ENCODE results near the gene IRF2BP2. TPM values are rescaled to one million over a fixed set of nuclear protein-coding genes. Genes with fewer than 3 reads are reported as not detected.
A peak's percentile ranks its signal among the peaks of the same experiment; 100 is the strongest.

Gene IRF2BP2
- total RNA-seq, 2 donors from 2014 or later = 157 to 164 TPM

DNA sequence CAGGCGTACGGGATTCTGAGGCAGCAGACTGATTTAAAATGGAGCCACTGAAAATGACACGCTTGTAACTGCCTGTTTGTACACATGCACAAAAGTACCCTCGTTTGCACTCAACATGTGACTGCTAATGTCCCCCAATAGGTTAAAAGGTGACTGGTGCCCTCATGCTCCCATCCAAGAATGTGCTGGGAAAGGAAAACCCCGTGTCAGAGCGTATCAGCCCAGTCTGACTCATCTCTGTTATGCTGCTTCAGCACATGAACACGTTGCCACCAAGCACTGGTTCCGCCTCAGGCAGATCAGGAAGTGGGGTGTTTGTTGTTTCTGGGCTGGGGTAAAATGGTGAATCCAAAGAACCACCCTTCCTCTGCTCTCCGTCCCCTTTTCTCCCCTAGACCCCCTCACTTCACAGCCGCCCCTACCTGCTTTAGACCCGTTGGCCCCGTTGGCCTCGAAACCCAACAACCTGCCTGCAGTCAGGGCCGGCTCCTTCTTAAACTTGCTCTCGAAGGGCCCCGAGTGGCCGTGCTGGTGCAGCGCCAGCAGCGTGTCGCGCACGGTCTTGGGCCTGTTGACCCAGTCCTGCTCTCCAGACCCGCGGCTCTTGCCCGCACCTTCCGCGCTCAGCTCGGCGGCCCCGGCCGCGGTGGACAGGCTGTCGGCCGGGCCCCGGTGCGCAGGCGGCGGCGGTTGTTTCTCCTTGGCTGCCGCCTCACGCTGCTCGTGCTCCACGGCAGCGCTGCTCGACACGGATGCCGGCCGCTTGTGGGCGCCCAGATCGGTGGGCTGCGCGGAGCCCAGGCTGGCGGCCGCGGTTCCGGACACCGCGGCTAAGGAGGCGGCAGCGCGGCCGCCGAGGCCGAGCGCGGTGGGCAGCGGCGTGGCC lies 1.7 kb downstream of the IRF2BP2 start:
- intact Hi-C loops (cut with DNase I) = loop anchor here (5.0 kb wide), 1 partner anchor 474 kb away; no protein-coding TSS in a partner anchor
- H3K4me1 ChIP-seq = peaks cover 5% of the 10 kb centered on the region
- H3K36me3 ChIP-seq = no peaks in the 10 kb centered on the region
- no peaks in the 10 kb centered on the region for H3K27me3 ChIP-seq
- H3K9ac ChIP-seq (ENCODE audit: low read depth in 2 of 2, low read length in 2 of 2) = peak overlapping the region; percentile 99 to 100
- H3K4me3 ChIP-seq = peak overlapping the region; percentile 85
- DNase-seq = peak; percentile 83
- TF ChIP-seq, protein P1, sequence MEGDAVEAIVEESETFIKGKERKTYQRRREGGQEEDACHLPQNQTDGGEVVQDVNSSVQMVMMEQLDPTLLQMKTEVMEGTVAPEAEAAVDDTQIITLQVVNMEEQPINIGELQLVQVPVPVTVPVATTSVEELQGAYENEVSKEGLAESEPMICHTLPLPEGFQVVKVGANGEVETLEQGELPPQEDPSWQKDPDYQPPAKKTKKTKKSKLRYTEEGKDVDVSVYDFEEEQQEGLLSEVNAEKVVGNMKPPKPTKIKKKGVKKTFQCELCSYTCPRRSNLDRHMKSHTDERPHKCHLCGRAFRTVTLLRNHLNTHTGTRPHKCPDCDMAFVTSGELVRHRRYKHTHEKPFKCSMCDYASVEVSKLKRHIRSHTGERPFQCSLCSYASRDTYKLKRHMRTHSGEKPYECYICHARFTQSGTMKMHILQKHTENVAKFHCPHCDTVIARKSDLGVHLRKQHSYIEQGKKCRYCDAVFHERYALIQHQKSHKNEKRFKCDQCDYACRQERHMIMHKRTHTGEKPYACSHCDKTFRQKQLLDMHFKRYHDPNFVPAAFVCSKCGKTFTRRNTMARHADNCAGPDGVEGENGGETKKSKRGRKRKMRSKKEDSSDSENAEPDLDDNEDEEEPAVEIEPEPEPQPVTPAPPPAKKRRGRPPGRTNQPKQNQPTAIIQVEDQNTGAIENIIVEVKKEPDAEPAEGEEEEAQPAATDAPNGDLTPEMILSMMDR (IDR thresholded peaks at IDR 0.05) = no peak
- no peaks in the 10 kb centered on the region for H3K9me3 ChIP-seq
- peak overlapping the region; percentile 99 for H3K27ac ChIP-seq

DNA sequence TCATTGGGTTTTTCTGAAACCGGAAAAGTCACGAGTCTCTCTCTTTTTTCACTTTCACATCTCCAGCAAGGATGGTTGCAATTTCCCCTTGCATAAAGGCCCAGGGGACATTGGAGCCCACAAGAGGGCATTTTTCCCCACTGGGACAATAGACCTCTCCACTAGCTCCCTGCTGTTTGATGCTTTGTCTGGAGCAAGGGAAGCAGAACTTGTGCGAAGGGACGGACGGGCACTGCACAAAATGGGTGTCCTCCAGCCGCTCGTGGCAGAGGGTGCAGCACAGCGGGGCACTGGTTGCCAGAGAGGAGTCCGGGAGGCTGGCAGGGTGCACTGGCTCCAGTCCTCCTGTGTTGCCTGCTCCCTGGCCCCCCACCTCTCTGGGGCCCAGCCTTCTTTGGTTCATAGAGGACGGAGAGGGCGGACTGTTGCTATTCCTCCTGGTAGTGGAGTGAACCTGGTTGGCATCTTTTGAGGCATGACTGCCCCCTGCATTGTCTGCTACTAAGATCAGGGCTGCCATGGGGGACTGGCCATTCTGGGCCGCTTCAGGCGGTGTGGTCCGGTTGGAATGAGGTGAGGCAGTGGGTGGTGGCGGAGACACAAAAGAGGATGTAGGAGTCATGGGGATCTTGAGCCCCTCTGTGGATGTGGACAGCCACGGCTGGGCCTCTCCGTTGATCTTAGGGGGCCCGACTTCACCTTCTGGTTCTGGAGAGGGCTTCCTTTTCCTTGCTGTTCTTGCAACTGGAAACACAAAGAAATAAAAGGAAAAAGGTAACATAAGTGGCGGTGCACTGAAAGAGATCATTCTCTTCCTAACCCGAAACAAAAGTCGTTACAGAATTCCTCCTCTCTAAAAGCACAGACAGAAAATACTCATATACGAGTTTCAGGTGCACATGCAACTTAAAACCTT lies 2.6 kb downstream of the IRF2BP2 start:
- Histone ChIP-seq H3K36me3 (no peaks in the 10 kb centered on the region), H3K27ac (peak overlapping the region; percentile 99), H3K9ac (ENCODE audit: low read depth in 2 of 2, low read length in 2 of 2) (peak overlapping the region; percentile 99 to 100), H3K4me1 (peaks cover 9% of the 10 kb centered on the region), H3K4me3 (peak overlapping the region; percentile 85), H3K9me3 (no peaks in the 10 kb centered on the region), H3K27me3 (no peaks in the 10 kb centered on the region)
- intact Hi-C loops (cut with DNase I) = loop anchor here (5.0 kb wide), 1 partner anchor 475 kb away; no protein-coding TSS in a partner anchor
- no peak for DNase-seq
- TF ChIP-seq, protein P1 (IDR thresholded peaks at IDR 0.05) = no peak

DNA sequence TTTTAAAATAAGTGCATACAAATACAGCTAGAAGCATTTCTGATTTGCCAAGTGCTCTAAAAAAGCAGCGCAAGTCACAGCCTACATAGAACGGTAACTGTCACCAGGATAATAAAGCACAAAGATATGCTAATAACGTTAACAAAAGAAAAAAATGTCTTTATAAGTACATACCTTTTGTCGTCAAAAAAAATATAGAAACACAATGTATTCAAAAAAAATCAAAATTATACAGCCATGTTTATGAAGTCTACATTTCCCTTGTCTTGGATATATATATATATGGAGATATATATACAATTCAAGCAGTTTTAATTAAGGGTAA lies 3.2 kb downstream of the IRF2BP2 start:
- TF ChIP-seq, protein P1 (IDR thresholded peaks at IDR 0.05) = no peak
- Histone ChIP-seq H3K9me3 (no peaks in the 10 kb centered on the region), H3K27ac (peak overlapping the region; percentile 99), H3K27me3 (no peaks in the 10 kb centered on the region), H3K9ac (ENCODE audit: low read depth in 2 of 2, low read length in 2 of 2) (peak overlapping the region; percentile 99 to 100), H3K4me3 (peak overlapping the region; percentile 85), H3K36me3 (no peaks in the 10 kb centered on the region), H3K4me1 (peaks cover 5% of the 10 kb centered on the region)
- DNase-seq = no peak
- intact Hi-C loops (cut with DNase I) = loop anchor here (5.0 kb wide), 1 partner anchor 476 kb away; no protein-coding TSS in a partner anchor

DNA sequence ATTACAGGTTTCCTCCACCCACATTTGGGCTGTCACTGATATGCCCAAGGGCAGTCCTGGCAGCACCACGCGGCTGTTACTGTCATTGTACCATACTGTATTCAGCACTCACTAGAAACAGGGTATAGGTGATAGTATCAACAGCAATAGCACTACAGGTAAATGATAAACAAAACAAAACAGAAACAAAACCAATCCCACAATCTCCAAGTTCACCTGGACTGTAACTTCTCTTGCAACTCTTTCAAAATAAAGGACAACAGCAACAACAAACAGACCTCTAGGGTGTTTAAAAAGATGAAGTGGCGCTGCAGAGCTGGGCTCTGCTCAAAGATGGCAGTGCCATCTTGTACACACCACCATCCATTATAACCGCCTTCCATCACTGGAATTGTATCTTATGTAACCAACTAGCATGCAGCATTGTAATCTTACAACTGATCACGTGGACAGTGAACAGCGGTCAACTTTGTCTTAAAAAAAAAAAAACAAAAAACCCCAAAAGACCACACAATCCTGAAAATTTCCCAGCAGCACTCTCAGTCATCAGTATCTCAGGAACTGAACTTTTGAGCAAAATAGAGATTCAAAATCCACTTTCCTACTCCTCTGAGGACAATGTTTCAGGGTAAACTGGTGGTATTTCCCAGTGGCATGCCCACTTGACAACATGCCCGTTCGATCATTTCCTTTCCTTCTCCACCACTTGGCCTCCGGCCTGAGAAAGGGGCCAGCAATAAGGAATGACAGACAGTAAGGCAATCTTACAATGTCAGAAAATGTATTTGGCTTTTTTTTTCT lies 3.8 kb downstream of the IRF2BP2 start:
- H3K9ac ChIP-seq (ENCODE audit: low read depth in 2 of 2, low read length in 2 of 2) = peak overlapping the region; percentile 99 to 100
- TF ChIP-seq, protein P1 (IDR thresholded peaks at IDR 0.05) = no peak
- intact Hi-C loops (cut with DNase I) = loop anchor here (5.0 kb wide), 1 partner anchor 476 kb away; no protein-coding TSS in a partner anchor
- peak overlapping the region; percentile 85 for H3K4me3 ChIP-seq
- peak overlapping the region; percentile 99 for H3K27ac ChIP-seq
- H3K27me3 ChIP-seq = no peaks in the 10 kb centered on the region
- no peak for DNase-seq
- H3K36me3 ChIP-seq = no peaks in the 10 kb centered on the region
- peaks cover 7% of the 10 kb centered on the region for H3K4me1 ChIP-seq
- no peaks in the 10 kb centered on the region for H3K9me3 ChIP-seq

All from colonic mucosa (tissue), 4 donors.